HG02642 (cell line): Measurements from ENCODE around the gene SH3PXD2A.

Source experiments
- ATAC-seq: cut with Tn5 transposase; IDR thresholded peaks from one replicate; pipeline ENCODE4 v1.9.1; 2021; ENCODE audit warnings: mild to moderate bottlenecking; ENCODE audit not compliant: unreplicated experiment, poor library complexity

Gene SH3PXD2A

GRCh38 chr10:103580011-103580410 lies 275.4 kb downstream of the SH3PXD2A start:
- ATAC-seq = no peak

GRCh38 chr10:103578782-103579382 lies 276.5 kb downstream of the SH3PXD2A start:
- no peak for ATAC-seq

- ATAC-seq = no peak
Measured at GRCh38 chr10:103576862-103577261, 278.5 kb downstream of the SH3PXD2A start.

GRCh38 chr10:103576076-103576471 lies 279.3 kb downstream of the SH3PXD2A start:
- ATAC-seq = no peak

GRCh38 chr10:103575416-103576075 lies 279.8 kb downstream of the SH3PXD2A start:
- no peak for ATAC-seq

- ATAC-seq = no peak
Measured at GRCh38 chr10:103574097-103575061, 281.0 kb downstream of the SH3PXD2A start.

GRCh38 chr10:103573205-103573487 lies 282.2 kb downstream of the SH3PXD2A start:
- no peak for ATAC-seq

GRCh38 chr10:103572347-103573204 lies 282.8 kb downstream of the SH3PXD2A start:
- ATAC-seq = no peak

GRCh38 chr10:103571656-103571975 lies 283.8 kb downstream of the SH3PXD2A start:
- ATAC-seq = no peak

GRCh38 chr10:103570844-103571655 lies 284.3 kb downstream of the SH3PXD2A start:
- ATAC-seq = no peak

- no peak for ATAC-seq
Measured at GRCh38 chr10:103569896-103570295, 285.5 kb downstream of the SH3PXD2A start.

GRCh38 chr10:103568505-103568904 lies 286.9 kb downstream of the SH3PXD2A start:
- ATAC-seq = no peak

GRCh38 chr10:103566536-103566935 lies 288.8 kb downstream of the SH3PXD2A start:
- ATAC-seq = no peak

- ATAC-seq = no peak
Measured at GRCh38 chr10:103564776-103565520, 290.4 kb downstream of the SH3PXD2A start.

GRCh38 chr10:103564116-103564501 lies 291.3 kb downstream of the SH3PXD2A start:
- ATAC-seq = no peak

GRCh38 chr10:103563231-103564115 lies 291.9 kb downstream of the SH3PXD2A start:
- no peak for ATAC-seq

- ATAC-seq = no peak
Measured at GRCh38 chr10:103562383-103562782, 293.0 kb downstream of the SH3PXD2A start.

- ATAC-seq = no peak
Measured at GRCh38 chr10:103560886-103561285, 294.5 kb downstream of the SH3PXD2A start.
